ENCODE measurements around the gene ABHD11.

- TF ChIP-seq CTCF (IDR thresholded peaks at IDR 0.05) (peak in 5 of 6 experiments; percentile 28 to 56 (median 47)), POLR2A (IDR thresholded peaks at IDR 0.05) (no peak)
Observed at GRCh38 chr7:73701357-73701995, 37.1 kb downstream of the ABHD11 start.

All from thyroid gland (tissue), 4 donors.